ENCODE measurements around the gene CDK5RAP2.

The CDK5RAP2 gene

DNA sequence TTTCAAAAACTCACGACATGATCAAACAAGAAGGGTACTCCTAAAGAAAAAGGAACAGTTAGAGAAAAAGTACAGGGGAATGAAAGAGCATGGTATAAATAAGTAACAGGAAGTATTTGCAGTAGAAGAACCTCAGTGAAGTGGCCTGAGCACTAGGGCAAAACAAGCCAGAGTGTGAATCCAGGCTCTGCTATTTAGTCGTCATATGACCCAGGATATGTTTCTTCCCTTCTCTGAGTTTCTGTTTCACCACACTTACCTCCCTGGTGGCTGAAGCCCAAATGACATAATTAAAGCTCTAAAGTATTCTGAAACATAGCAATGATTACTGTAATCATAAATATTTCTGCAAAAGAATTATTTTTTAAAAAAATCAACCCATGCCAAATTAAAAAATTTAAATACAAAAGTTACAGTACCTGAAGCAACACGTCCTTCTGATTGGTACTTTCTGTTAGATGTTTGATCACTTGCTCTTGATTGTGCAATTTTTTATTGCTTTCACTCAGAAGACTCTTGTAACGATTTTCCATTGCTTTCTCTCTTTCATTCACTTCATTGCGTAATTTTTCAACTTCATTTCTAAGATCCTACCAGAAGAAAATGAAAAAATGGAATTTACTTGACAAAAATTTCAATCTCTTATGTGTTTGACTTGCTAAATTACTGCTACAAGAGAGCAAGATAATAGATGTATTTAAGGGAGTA, 88.9 kb downstream of the CDK5RAP2 start:
- TF ChIP-seq PRDM1 (tag by site-specific recombination; IDR thresholded peaks at IDR 0.05) (0 out of 2 replicates have a peak, but pooled peaks have one; percentile 40), ZIC2 (tag by site-specific recombination; IDR thresholded peaks at IDR 0.05) (no peak), ZNF843 (tag by site-specific recombination; IDR thresholded peaks at IDR 0.05) (no peak), KLF16 (tag by site-specific recombination; IDR thresholded peaks at IDR 0.05) (no peak), ZNF670 (tag by site-specific recombination; IDR thresholded peaks at IDR 0.05; ENCODE audit: low read depth) (no peak)
- ChIA-PET CTCF (no interaction called here), POLR2A (no interaction called here)
- H3K4me1 ChIP-seq (ENCODE audit: control insufficient read depth, insufficient read depth, low read length), result no peaks in the 10 kb centered on the region
- no peaks in the 10 kb centered on the region for H3K9me3 ChIP-seq (ENCODE audit: control insufficient read depth, insufficient read depth, low read depth, low read length)
- H3K4me3 ChIP-seq (ENCODE audit: low read depth, low read length), result no peak overlapping the region
- no peak overlapping the region for H3K27ac ChIP-seq (ENCODE audit: extremely low read depth, low read depth, low read length)
- H3K36me3 ChIP-seq (ENCODE audit: control insufficient read depth in 2 of 2, insufficient read depth in 1 of 2, low read length in 2 of 2), result peaks cover 7 to 45% of the 10 kb centered on the region in 2 experiments

DNA sequence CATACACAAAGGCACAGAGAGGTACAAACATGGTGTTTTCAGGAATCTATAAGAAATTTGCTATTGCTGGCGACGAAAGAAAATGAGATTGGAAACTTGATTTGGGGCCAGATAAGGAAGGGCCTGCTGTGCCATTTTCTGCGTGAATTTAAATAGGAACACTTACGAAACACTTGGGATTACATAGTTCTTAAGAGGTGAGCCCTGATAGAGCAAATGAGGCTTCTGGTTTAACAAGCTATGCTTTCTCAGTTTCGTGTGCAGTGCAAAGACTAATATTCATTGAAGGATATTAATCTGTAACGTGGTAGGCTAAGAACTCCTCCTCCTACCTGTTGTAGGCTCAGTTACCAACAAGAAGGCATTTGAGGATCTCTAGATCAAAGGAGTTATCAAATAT, 93.1 kb downstream of the CDK5RAP2 start:
- no peak for TF ChIP-seq OVOL3 (tag by site-specific recombination; IDR thresholded peaks at IDR 0.05)
- TF ChIP-seq ZNF366 (tag by site-specific recombination; conservative IDR thresholded peaks at IDR 0.05), result no peak
- TF ChIP-seq ZNF311 (tag by site-specific recombination; IDR thresholded peaks at IDR 0.05; ENCODE audit: borderline replicate concordance), result no peak
- no peak for TF ChIP-seq REPIN1 (tag by site-specific recombination; IDR thresholded peaks at IDR 0.05; ENCODE audit: low read depth)
- TF ChIP-seq SCRT1 (tag by site-specific recombination; IDR thresholded peaks at IDR 0.05; ENCODE audit: borderline replicate concordance), result no peak
- no peak for TF ChIP-seq ZNF335 (tag by site-specific recombination; conservative IDR thresholded peaks at IDR 0.05)
- no peak for TF ChIP-seq TSHZ1 (tag by site-specific recombination; IDR thresholded peaks at IDR 0.05; ENCODE audit: borderline replicate concordance)
- no peak for TF ChIP-seq ZBTB8A (tag by site-specific recombination; IDR thresholded peaks at IDR 0.05)
- TF ChIP-seq, protein P1, sequence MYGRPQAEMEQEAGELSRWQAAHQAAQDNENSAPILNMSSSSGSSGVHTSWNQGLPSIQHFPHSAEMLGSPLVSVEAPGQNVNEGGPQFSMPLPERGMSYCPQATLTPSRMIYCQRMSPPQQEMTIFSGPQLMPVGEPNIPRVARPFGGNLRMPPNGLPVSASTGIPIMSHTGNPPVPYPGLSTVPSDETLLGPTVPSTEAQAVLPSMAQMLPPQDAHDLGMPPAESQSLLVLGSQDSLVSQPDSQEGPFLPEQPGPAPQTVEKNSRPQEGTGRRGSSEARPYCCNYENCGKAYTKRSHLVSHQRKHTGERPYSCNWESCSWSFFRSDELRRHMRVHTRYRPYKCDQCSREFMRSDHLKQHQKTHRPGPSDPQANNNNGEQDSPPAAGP (tag by site-specific recombination; IDR thresholded peaks at IDR 0.05), result no peak
- no peak for TF ChIP-seq ZSCAN16 (tag by site-specific recombination; IDR thresholded peaks at IDR 0.05)
- TF ChIP-seq ZNF426 (tag by site-specific recombination; IDR thresholded peaks at IDR 0.05), result no peak
- TF ChIP-seq ZNF510 (tag by site-specific recombination; IDR thresholded peaks at IDR 0.05; ENCODE audit: insufficient replicate concordance), result no peak
- Histone ChIP-seq H3K9me3 (ENCODE audit: control insufficient read depth, insufficient read depth, low read depth, low read length) (no peaks in the 10 kb centered on the region), H3K36me3 (ENCODE audit: control insufficient read depth in 2 of 2, insufficient read depth in 1 of 2, low read length in 2 of 2) (peaks cover 7 to 67% of the 10 kb centered on the region in 2 experiments; a peak in 2 of 3 replicates), H3K4me1 (ENCODE audit: control insufficient read depth, insufficient read depth, low read length) (no peaks in the 10 kb centered on the region), H3K4me3 (ENCODE audit: low read depth, low read length) (no peak overlapping the region), H3K27ac (ENCODE audit: extremely low read depth, low read depth, low read length) (no peak overlapping the region)
- CTCF ChIA-PET, result interaction anchor here (0.7 to 2.7 kb wide), 3 partner anchors 8 to 13 kb away, joined by 3 to 16 read pairs (median 3); no protein-coding TSS in a partner anchor
- POLR2A ChIA-PET, result no interaction called here

DNA sequence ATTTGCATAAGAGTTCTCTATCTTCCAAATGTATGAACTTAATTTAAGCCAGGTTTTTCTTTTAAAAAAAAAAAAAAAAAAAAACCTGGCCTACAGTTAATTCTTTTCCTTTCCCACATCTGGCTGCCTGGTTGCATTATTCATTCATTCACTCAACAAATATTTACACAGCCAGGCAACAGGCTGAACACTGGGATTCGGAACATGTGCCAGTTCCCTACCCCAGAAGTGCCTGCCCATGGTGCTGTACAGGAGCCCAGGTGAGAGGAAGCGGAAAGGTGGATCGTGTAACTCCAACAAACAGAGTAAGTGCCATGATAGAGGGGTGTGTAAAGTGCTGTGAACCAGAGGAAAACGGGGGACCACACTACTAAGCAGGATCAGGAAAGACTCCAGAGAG, 93.6 kb downstream of the CDK5RAP2 start:
- H3K4me3 ChIP-seq (ENCODE audit: low read depth, low read length), result no peak overlapping the region
- H3K36me3 ChIP-seq (ENCODE audit: control insufficient read depth in 2 of 2, insufficient read depth in 1 of 2, low read length in 2 of 2), result peaks cover 7 to 69% of the 10 kb centered on the region in 2 experiments; a peak in 2 of 3 replicates
- ChIA-PET CTCF (interaction anchor here (1.0 to 2.0 kb wide), 3 partner anchors 9 to 47 kb away, joined by 3 to 16 read pairs (median 3); no protein-coding TSS in a partner anchor), POLR2A (no interaction called here)
- no peak overlapping the region for H3K27ac ChIP-seq (ENCODE audit: extremely low read depth, low read depth, low read length)
- H3K9me3 ChIP-seq (ENCODE audit: control insufficient read depth, insufficient read depth, low read depth, low read length), result no peaks in the 10 kb centered on the region
- H3K4me1 ChIP-seq (ENCODE audit: control insufficient read depth, insufficient read depth, low read length), result no peaks in the 10 kb centered on the region
- TF ChIP-seq, protein P2, sequence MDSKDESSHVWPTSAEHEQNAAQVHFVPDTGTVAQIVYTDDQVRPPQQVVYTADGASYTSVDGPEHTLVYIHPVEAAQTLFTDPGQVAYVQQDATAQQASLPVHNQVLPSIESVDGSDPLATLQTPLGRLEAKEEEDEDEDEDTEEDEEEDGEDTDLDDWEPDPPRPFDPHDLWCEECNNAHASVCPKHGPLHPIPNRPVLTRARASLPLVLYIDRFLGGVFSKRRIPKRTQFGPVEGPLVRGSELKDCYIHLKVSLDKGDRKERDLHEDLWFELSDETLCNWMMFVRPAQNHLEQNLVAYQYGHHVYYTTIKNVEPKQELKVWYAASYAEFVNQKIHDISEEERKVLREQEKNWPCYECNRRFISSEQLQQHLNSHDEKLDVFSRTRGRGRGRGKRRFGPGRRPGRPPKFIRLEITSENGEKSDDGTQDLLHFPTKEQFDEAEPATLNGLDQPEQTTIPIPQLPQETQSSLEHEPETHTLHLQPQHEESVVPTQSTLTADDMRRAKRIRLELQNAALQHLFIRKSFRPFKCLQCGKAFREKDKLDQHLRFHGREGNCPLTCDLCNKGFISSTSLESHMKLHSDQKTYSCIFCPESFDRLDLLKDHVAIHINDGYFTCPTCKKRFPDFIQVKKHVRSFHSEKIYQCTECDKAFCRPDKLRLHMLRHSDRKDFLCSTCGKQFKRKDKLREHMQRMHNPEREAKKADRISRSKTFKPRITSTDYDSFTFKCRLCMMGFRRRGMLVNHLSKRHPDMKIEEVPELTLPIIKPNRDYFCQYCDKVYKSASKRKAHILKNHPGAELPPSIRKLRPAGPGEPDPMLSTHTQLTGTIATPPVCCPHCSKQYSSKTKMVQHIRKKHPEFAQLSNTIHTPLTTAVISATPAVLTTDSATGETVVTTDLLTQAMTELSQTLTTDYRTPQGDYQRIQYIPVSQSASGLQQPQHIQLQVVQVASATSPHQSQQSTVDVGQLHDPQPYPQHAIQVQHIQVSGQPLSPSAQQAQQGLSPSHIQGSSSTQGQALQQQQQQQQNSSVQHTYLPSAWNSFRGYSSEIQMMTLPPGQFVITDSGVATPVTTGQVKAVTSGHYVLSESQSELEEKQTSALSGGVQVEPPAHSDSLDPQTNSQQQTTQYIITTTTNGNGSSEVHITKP (tag by site-specific recombination; IDR thresholded peaks at IDR 0.05), result no peak
- no peak for TF ChIP-seq ZNF311 (tag by site-specific recombination; IDR thresholded peaks at IDR 0.05; ENCODE audit: borderline replicate concordance)
- no peak for TF ChIP-seq KLF8 (tag by site-specific recombination; IDR thresholded peaks at IDR 0.05)
- TF ChIP-seq ZNF184 (tag by site-specific recombination; IDR thresholded peaks at IDR 0.05), result no peak
- TF ChIP-seq ZNF423 (tag by site-specific recombination; IDR thresholded peaks at IDR 0.05), result no peak
- TF ChIP-seq, protein P3, sequence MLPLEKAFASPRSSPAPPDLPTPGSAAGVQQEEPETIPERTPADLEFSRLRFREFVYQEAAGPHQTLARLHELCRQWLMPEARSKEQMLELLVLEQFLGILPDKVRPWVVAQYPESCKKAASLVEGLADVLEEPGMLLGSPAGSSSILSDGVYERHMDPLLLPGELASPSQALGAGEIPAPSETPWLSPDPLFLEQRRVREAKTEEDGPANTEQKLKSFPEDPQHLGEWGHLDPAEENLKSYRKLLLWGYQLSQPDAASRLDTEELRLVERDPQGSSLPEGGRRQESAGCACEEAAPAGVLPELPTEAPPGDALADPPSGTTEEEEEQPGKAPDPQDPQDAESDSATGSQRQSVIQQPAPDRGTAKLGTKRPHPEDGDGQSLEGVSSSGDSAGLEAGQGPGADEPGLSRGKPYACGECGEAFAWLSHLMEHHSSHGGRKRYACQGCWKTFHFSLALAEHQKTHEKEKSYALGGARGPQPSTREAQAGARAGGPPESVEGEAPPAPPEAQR (tag by site-specific recombination; IDR thresholded peaks at IDR 0.05), result no peak
